Activated B cell treated with CpG ODN at 0.5 μM for 24 hours (primary cell): ENCODE results near the gene SLC5A2. TPM values are rescaled to one million over a fixed set of nuclear protein-coding genes. Genes with fewer than 3 reads are reported as not detected.

Experiments used
- ATAC-seq: fragments of 200-7000 bp; cut with Tn5 transposase; one replicate; pipeline ENCODE4 v1.10.0; 2021; ENCODE audit warnings: low read depth, mild to moderate bottlenecking, moderate library complexity
- CTCF ChIA-PET: fragments of 350-600 bp; sonication (Branson Sonifier 250); formaldehyde crosslinking; loops from one replicate; lab custom pipeline; 2021; ENCODE audit warnings: antibody characterized with exemption; lab: Charles Lee
- POLR2A ChIA-PET: fragments of 350-600 bp; sonication (Branson Sonifier 250); formaldehyde crosslinking; loops from one replicate; lab custom pipeline; 2021; ENCODE audit warnings: antibody characterized with exemption; lab: Charles Lee
- DNase-seq: peaks from one replicate; pipeline ENCODE4 v3.0.0; 2022
- H3K27ac Mint-ChIP-seq: one replicate; pipeline ENCODE4 v1.8.0; 2020; ENCODE audit warnings: mixed read lengths
- H3K27me3 Mint-ChIP-seq: one replicate; pipeline ENCODE4 v1.8.0; 2021; ENCODE audit warnings: mixed read lengths
- H3K36me3 Mint-ChIP-seq: one replicate; pipeline ENCODE4 v1.8.0; 2021; ENCODE audit warnings: low read depth, mixed read lengths
- H3K4me1 Mint-ChIP-seq: one replicate; pipeline ENCODE4 v1.8.0; 2021; ENCODE audit warnings: mixed read lengths
- H3K4me3 Mint-ChIP-seq: one replicate; pipeline ENCODE4 v1.8.0; 2020; ENCODE audit warnings: mild to moderate bottlenecking, mixed read lengths
- H3K9me3 Mint-ChIP-seq: one replicate; pipeline ENCODE4 v1.8.0; 2020; ENCODE audit warnings: mixed read lengths
- intact Hi-C: fragments of 100-400 bp; cut with micrococcal nuclease; formaldehyde crosslinking; loops from one replicate; pipeline ENCODE4 v1.15.1; 2024
- total RNA-seq: library from RNA; stranded (reverse); gene quantifications from 2 replicates; pipeline ENCODE4 v1.2.3, GENCODE V29; 2022
- TF ChIP-seq, protein P1 (sequence below): fragments of 200-600 bp; IDR thresholded peaks from one replicate; pipeline ENCODE4 v1.8.0; 2022; ENCODE audit warnings: antibody characterized with exemption, mild to moderate bottlenecking

The SLC5A2 gene
- total RNA-seq, 1 donor from 2014 or later, result not detected

DNA sequence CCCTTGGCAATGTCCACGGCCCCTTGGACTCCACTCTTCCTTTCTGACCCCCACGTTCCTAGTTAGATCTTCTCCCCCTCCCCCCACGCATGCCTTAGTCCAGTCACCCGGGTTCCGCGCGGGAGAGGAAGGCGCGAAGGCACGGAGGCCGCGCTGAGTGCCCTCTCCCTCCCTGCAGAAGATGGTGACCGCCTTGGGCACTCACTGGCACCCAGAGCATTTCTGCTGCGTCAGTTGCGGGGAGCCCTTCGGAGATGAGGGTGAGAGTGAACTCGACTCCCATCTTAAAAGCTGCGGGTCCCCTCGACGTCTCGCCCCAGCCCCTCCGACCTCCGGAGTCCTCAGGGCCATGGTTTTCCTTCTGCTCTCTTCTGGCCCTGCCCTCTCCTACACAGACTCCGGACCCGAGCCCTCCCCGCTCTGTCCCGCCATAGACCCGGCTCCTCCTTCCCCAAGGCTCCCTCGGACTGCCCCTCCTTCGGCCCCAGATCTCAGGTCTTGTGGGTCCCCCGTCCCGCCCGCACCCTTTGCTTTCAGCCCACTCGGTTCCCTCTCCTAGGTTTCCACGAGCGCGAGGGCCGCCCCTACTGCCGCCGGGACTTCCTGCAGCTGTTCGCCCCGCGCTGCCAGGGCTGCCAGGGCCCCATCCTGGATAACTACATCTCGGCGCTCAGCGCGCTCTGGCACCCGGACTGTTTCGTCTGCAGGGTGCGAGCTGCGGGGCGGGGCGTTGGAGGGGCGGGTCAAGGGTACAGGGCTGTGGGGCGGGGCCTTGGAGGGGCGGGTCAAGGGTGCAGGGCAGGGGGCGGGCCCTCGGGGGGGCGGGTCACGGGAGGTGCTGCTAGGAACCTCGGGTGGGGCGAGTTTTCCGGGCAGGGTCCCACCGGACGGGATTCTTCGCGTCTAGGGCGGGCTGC lies 6.4 kb upstream of the SLC5A2 start:
- H3K27me3 Mint-ChIP-seq, result peaks cover 2% of the 10 kb centered on the region
- CTCF ChIA-PET, result interaction anchor here (1.1 kb wide), 1 partner anchor 16 kb away, joined by 4 read pairs; no protein-coding TSS in a partner anchor

DNA sequence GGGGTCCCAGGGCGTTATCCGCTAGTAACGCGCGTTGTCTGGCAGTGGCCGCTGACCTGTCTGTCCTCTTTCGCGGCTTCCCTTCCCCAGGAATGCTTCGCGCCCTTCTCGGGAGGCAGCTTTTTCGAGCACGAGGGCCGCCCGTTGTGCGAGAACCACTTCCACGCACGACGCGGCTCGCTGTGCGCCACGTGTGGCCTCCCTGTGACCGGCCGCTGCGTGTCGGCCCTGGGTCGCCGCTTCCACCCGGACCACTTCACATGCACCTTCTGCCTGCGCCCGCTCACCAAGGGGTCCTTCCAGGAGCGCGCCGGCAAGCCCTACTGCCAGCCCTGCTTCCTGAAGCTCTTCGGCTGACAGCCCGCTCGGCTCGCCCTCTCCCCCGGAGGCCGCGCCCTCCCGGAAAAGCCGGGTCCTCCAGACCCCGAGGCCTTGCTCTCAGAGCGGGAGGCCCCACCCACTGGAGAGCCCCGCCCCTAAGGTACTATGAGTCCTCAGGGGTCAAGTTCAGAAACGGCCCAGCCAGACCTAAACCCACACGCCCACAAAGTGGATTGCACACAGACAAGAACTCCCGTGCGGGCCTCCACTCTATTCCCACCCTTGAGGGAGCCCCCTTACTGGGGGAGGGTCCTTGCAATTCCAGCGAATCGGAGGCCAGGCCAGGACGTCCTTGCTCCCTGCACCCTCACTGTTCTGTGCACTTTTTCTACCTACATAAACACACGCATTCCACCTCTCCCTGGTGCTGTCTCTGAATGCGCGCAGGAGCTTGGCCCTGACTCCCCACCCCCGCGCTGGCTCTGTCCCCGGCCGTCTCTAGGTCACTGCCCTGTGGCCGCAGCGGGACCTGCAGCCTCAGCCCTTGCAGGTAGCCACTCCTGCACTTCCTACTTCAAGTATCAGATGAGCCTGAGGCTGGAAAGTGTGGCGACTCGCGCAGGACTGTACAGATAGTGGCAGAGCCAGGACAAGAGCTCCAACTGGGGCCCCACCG lies 5.4 kb upstream of the SLC5A2 start:
- H3K9me3 Mint-ChIP-seq, result no peaks in the 10 kb centered on the region
- TF ChIP-seq, protein P1, sequence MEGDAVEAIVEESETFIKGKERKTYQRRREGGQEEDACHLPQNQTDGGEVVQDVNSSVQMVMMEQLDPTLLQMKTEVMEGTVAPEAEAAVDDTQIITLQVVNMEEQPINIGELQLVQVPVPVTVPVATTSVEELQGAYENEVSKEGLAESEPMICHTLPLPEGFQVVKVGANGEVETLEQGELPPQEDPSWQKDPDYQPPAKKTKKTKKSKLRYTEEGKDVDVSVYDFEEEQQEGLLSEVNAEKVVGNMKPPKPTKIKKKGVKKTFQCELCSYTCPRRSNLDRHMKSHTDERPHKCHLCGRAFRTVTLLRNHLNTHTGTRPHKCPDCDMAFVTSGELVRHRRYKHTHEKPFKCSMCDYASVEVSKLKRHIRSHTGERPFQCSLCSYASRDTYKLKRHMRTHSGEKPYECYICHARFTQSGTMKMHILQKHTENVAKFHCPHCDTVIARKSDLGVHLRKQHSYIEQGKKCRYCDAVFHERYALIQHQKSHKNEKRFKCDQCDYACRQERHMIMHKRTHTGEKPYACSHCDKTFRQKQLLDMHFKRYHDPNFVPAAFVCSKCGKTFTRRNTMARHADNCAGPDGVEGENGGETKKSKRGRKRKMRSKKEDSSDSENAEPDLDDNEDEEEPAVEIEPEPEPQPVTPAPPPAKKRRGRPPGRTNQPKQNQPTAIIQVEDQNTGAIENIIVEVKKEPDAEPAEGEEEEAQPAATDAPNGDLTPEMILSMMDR, result no peak
- intact Hi-C loops, result loop anchor here (1.0 kb wide), 2 partner anchors 10 to 18 kb away; partner anchors contain the start of gene ARMC5
- ATAC-seq, result peak; percentile 40
- H3K27ac Mint-ChIP-seq, result no peak overlapping the region
- peak overlapping the region; percentile 85 for H3K4me3 Mint-ChIP-seq
- DNase-seq, result peak; percentile 42
- H3K4me1 Mint-ChIP-seq, result peaks cover 22% of the 10 kb centered on the region
- peaks cover 4% of the 10 kb centered on the region for H3K27me3 Mint-ChIP-seq
- no peaks in the 10 kb centered on the region for H3K36me3 Mint-ChIP-seq
- ChIA-PET POLR2A (interaction anchor here (0.6 to 4.3 kb wide), 6 partner anchors 7 to 395 kb away, joined by 3 to 27 read pairs (median 5); partner anchors contain the start of genes ARMC5 and RUSF1), CTCF (interaction anchor here (1.1 kb wide), 1 partner anchor 17 kb away, joined by 4 read pairs; no protein-coding TSS in a partner anchor)

More for the DNA sequence above, 6.4 kb upstream of the SLC5A2 start:
- no peaks in the 10 kb centered on the region for H3K9me3 Mint-ChIP-seq
- peak overlapping the region; percentile 85 for H3K4me3 Mint-ChIP-seq
- ATAC-seq (peak; percentile 92), DNase-seq (peak; percentile 64)
- POLR2A ChIA-PET, result interaction anchor here (0.8 to 4.3 kb wide), 4 partner anchors 11 to 351 kb away, joined by 3 to 27 read pairs (median 5); partner anchors contain the start of genes ARMC5 and RUSF1
- no peak overlapping the region for H3K27ac Mint-ChIP-seq
- intact Hi-C loops, result loop anchor here (1.0 kb wide), 2 partner anchors 11 to 17 kb away; partner anchors contain the start of gene ARMC5
- H3K36me3 Mint-ChIP-seq, result no peaks in the 10 kb centered on the region
- TF ChIP-seq, protein P1, result no peak
- H3K4me1 Mint-ChIP-seq, result peaks cover 25% of the 10 kb centered on the region

DNA sequence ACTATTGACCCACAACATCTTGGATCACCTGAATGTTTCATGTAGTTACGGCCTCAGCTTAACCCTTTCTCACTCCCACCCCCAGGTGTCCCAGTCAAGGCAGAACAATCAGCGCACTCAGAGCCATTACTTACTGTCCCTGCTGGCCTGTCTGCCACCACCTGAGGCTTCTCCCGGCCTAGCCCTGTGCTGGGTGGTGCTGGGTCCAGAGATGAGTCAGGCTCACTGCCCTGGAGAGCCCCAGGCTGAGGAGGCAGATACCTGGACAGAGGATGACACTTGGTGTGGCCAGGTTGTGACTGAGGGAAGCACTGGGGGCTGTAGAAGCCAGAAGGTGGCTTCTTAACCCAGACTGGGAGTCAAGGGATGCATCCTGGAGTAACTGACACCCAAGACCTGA lies 4.0 kb upstream of the SLC5A2 start:
- Mint-ChIP-seq H3K27me3 (peaks cover 4% of the 10 kb centered on the region), H3K36me3 (no peaks in the 10 kb centered on the region), H3K9me3 (no peaks in the 10 kb centered on the region), H3K4me3 (no peak overlapping the region), H3K4me1 (peaks cover 17% of the 10 kb centered on the region), H3K27ac (no peak overlapping the region)
- ChIA-PET CTCF (no interaction called here), POLR2A (interaction anchor here (0.9 to 4.3 kb wide), 2 partner anchors 9 to 19 kb away, joined by 3 to 27 read pairs; partner anchors contain the start of gene ARMC5)
- DNase-seq (no peak), ATAC-seq (no peak)
- TF ChIP-seq, protein P1, result no peak
- intact Hi-C loops, result no loop called here

DNA sequence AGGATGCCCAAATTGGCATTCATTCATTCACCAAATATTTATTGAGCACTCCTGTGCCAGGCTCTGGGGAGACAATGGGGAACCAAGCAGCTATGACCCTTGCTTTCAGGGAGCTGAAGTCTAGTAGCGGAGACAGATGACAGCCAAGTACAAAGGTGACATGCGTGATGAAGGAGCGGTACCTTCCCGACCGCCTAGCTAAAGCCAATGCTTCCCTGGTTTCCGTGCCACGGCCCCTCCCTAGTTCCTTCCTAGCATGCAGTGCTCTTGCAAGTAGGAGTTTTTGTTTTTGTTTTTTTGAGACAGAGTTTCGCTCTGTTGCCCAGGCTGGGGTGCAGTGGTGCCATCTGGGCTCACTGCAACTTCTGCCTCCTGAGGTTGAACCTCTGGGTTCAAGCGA lies 3.2 kb upstream of the SLC5A2 start:
- no peak for DNase-seq
- intact Hi-C loops, result no loop called here
- CTCF ChIA-PET, result no interaction called here

More for the DNA sequence above, 3.2 kb upstream of the SLC5A2 start:
- peak overlapping the region; percentile 13 for H3K4me3 Mint-ChIP-seq
- ATAC-seq, result no peak
- peaks cover 17% of the 10 kb centered on the region for H3K4me1 Mint-ChIP-seq
- POLR2A ChIA-PET, result no interaction called here
- TF ChIP-seq, protein P1, result no peak
- H3K27me3 Mint-ChIP-seq, result peaks cover 4% of the 10 kb centered on the region
- no peaks in the 10 kb centered on the region for H3K9me3 Mint-ChIP-seq
- no peaks in the 10 kb centered on the region for H3K36me3 Mint-ChIP-seq
- H3K27ac Mint-ChIP-seq, result no peak overlapping the region
